CD4-positive, alpha-beta T cell treated with Interleukin-10 for 1 hour (primary cell): ENCODE measurements around the gene ARID4A.
"Not testable (repeated sequence)": the region's sequence is repeated elsewhere in the genome, so short reads cannot be mapped to it uniquely, and the experiment has no call there.

Experiments
- DNase-seq: peaks from one replicate; pipeline ENCODE4 v3.0.0-alpha.2; 2020

Gene ARID4A

DNA sequence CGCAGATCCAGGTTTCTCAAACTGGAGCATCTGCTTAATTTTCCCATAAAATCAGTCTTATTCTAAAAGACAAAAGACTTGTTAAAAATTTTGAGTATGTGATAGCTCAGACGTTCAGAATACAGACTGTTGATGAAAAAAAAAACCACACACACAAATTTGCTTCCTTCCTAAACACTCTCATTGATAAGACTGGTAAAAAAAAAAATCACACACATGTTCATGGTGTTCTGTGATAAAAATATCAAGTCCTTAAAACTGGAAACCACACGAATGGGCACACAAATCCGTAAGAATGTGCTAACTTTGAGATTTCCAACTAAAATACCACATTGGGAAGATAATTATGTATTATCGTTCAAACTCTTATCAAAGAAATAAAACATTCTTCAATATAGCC is 6.7 kb upstream of the ARID4A start:
- DNase-seq = no peak

DNA sequence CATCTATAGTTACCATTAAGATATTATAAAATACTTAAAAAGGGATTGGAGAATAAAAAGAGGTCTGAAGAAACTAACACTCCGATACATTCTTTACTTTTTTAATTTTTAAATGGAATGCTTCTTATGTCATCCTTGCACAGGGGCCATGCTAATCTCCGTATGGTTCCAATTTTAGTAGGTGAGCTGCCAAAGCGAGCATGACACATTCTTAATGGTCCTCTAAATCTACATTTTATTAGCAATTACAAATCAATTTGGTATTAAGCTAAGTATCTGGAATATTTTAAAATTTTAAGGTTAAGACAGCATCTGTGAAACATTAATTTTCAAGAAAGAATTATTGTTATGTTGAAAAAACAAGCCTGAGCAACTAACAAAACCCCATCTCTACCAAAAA is 6.2 kb upstream of the ARID4A start:
- DNase-seq = no peak

DNA sequence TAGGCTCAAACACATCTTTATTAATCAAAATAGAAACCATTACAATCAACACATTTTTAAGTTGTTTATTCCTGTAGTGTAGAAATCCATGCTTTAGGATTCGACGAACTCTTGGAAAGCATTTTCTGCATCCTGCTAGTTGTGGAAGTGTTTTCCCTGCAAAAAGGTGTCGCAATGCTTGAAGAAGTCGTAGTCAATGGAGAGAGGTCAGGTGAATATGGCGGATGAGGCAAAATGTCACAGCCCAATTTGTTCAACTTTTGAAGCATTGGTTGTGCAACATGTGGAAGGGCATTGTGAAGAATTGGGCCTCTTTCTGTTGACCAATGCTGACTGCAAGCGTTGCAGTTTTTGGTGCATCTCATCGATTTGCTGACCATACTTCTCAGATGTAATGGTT is 4.2 kb upstream of the ARID4A start:
- DNase-seq = no peak

DNA sequence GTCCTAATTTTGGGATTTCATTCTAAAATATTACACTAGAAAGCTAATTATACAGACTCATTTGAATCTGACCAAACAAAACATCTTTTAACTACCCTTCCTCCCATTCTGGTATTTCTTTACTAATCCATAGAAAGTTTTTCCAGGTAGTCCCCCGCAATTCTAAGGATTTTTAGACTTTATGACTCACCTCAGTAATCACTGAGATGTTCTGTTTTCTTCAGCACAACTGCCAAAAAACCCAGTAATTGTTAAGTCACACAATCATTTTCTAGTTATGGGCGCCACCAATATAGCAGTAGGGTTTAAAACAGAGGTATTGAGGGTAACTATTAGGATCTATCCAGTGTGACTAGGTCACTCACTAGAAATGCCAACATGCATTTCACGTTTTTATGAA is 1.6 kb upstream of the ARID4A start:
- DNase-seq = no peak

DNA sequence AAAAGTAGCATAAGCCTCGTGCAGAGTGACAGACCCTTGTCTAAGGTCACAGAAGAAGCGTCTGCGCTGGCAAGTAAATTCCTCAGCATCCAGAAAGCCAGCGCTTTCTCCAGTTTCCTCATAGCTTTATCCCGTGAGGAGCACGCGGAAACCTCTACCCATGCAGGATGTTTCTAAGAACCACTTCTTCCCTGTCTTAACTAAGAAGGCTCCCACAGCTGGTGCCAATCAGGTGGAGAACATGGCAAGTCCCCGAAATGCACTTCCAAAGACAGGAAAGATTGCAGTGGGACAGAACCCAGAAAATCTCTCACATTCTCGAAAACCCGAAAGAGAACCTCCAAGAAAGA is 968 bp upstream of the ARID4A start:
- no peak for DNase-seq

DNA sequence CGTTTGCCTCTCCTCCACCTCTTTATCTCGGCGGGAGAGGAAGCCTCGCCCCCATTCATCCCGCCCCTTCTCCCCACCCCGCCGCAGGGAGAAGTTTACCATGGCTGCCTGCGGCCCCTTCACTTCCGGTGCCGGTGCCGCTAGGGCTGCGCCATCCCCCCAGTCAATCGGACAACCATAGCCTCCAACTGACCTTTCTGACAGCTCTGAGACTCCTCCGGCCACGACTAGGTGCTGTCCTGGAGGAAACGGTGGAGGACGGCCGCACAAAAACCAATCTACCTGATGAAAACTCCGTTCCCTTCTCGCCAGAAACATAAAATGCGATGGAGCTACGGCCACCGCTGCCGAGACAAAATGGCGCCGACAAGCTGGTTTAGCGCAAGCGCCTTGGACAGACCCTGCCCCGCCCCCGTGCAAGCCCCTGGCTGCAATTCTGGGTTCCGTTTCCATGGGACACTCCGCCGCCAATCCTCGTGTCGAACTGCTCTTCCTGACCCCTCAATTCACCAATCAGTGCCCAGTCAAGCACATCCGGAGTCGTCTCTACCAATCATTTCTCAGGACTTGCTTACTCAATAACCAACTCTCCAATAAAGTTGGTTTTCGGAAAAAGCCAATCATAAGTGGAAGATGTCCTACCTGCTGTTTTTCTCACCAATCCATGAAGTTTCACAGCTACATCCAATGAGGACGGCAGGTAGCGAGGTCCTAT is 436 bp upstream of the ARID4A start:
- peak; percentile 99 for DNase-seq

DNA sequence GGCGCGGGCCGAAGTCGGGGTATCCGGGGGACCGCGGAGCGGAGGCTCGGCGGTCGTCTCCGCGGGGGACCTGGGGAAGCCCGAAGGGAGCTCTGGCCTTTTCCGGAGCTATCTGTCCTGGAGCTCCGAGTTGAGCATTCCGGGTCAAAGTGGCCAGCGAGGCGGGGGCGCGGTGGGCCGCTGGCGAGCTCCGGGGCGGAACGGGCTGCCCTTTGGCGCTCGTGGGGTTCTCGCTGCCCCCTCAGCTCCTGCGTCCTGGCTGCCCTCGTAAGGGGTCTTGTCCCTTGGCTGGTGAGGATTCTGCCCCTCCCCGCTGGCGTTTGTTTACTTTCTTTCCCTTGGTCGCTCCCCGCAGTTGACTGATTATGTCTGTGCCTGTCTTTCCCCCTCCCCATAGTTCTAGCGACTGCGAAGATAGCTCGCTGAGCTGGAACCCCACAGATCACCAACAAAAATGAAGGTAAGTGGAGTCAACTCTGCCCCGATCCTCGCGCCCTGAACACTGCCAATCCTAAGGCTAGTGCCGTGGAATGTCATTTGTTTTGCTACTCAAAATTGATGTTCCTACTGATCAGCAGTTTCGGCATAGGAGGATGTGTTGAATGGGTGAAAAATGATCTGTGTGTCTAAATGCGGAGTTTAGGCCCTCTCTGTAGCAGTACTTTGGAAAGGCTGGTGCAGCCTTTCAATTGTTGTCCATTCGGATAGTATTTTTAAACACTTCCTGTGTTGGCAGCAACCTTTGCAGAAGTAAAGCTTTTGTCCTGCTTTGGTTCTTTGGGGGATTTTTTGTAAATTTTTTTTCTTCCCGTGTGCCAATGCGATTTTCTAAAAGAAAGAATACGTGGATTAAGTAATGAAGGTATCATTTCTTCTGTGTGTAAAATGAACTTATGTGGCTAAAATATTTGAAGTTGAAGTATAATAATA is 1.3 kb downstream of the ARID4A start:
- no peak for DNase-seq

DNA sequence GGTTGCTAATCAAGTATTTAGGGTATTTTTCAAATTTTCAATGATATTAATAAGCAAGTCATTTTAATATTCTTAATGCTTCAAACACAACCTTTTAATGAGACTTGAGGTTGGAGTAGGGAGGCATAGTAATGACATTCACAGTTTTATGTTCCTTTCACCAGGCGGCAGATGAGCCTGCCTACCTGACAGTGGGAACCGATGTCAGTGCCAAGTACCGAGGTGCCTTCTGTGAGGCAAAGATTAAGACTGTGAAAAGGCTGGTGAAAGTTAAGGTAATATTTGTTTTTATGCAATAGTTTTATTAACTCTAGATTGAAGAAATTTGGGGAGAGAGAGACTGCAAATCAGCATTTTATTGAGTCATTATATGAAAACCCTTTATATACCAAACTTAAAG is 3.1 kb downstream of the ARID4A start:
- no peak for DNase-seq

DNA sequence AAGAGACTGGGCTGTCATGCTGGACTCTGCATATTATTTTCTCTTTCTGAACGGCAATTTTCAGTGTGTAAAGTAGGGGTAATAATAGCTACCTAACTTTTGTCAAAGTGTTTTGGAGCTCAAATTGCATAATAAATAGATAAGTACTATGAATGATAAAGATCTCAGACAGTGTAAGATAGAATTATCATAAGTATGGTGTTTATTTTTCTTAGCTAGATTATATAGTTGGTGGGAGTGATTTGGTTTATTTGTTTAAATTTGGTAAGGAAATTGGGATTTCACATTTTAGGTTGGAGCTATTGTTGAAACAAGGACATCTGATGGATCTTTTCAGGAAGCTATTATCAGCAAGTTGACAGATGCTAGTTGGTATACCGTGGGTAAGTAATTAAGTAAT is 7.4 kb downstream of the ARID4A start:
- no peak for DNase-seq

DNA sequence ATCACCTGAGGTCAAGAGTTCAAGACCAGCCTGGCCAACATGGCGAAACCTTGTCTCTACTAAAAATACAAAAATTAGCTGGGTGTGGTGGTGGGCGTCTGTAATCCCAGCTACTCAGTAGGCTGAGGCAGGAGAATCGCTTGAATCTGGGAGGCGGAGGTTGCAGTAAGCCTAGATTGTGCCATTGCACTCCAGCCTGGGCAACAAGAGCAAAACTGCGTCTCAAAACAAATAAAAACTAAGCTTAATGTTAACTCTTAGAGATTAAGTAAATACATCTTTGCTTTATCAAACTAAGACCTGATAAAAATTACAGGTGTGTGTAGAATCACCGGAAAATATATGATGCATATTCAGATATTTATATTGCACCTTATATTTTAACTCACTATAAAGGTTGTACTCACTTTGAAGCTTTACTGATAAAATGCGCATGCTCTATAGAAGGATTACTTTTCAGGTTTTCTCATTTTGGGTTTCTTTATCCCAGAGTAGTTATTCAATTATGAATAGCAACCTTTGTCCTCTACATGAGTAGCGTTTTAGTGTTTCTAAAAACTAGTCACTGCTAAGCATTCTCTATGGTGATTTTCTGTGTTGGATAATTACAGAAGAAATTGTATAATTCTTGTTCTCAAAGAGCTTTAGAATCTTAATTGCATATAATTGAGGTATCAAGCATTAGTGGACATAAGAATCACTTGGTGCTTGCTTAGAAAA is 9.4 kb downstream of the ARID4A start:
- no peak for DNase-seq

DNA sequence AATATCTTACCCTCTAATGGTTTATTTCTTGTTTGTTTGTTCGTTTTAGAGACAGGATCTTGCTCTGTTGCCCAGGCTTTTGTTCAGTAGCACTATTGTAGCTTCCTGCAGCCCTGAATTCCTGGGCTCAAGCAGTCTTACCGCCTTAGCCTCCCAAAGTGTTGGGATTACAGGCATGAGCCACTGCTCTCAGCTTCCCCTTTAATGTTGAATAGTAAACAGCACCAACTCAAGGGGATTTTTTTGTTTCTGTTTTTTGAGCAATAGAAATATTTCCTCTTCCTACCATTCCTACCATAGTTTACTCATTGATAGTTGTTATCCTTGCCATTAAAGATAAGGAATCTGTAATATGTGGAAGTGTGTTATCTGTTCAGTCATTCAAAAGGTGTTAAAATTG is 10.7 kb downstream of the ARID4A start:
- no peak for DNase-seq

DNA sequence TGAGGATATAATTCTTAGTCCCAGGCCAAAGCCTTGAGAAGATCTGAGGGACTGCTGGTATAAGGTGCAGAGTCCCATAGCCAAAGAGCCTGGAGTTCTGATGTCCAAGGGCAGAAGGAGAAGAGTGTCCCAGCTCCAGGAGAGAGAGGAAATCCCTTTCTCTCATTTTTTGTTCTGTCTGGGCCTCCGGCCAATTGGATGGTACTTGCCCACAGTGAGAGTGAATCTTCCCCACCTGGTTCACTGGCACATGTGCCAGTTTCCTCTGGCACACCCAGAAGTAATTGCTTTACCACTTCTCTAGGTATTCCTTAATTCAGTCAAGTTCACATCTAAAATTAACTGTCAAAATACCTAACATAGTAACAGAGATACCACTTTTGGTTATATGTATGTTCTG is 15.3 kb downstream of the ARID4A start:
- DNase-seq = no peak

DNA sequence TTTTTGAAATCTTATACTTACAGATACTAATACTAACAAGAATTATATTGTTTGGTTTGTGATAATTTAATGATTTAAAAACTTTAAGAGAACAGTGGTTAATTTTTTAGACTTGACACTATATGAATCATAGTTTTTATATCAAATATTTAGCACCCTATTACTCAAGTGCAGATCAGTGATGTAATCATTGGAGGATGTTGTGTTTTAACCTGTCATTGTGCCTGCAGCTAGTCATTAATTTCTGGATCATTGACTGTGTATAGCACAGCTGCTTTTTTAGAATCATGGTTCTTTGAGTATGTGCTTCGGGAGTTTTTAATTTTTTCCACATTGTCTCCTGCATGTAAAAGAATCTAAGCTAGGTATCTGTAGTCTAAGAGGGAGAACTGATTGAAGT is 17.3 kb downstream of the ARID4A start:
- no peak for DNase-seq

DNA sequence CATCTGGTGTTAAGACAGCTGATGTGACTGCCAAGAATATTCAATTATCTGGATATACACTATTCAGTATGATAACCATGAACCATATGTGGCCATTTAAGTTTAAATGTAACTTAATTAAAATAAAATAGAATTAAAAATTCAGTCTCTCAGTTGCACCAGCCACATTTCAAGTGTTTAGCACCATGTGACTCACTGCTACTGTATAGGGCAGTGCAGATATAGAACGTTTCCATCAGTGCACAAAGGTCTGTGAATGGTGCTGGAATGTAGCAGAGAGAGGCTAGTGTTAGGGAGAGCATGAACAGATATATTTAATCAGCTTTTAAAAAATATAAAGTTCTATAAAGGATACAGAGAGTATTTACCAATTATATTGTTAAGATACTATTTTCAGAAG is 28.7 kb downstream of the ARID4A start:
- no peak for DNase-seq

DNA sequence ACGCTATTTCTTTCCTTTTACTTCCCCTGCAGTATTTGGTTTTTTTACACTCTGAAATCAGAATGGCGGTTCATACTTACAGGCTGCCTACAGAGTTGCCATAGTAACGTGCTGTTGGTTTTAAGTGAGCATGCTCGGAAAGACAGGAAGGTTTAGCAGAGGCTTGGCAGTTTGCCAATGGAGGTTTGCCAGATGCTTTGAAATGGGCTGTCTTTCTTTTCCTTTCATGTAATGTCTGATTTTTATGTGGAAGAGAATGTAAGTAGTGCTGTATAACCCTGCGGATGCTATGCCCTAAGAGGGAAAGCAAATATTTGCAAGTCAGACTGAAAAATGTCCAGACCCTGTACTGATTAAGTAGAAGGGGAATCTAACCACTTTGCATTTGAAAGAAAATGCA is 32.8 kb downstream of the ARID4A start:
- DNase-seq = peak; percentile 96

DNA sequence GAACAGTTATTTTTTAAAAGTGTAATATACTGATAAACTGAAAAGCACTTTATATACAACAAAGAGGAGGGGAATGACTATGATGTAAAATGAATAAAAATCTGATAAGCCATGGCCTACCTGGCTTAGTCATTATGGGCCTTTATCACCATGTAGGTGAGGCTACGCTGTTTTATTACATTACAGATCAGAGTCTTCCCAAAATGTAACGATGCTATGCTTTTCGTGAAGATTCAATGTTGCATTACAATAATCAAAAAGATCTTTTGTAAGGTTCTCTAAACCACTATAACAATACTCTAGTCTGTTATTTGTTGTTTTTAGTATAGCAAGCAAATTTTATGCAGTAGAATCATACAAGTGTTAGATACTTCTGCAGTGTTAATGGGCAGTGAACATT is 34.2 kb downstream of the ARID4A start:
- DNase-seq = no peak

DNA sequence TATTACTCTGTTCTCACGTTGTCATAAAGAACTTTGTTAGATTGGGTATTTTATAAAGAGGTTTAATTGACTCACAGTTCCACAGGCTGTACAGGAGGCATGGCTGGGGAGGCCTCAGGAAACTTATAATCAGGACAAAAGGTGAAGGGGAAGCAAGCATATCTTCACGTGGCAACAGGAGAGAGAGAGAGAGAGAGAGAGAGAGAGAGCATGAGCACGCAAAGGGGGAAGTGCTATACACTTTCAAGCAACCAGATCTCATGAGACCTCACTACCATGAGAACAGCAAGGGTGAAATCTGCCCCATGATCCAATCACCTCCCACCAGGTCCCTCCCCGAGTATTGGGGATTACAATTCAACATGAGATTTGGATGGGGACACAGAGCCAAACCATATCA is 41.3 kb downstream of the ARID4A start:
- not testable (repeated sequence) for DNase-seq

DNA sequence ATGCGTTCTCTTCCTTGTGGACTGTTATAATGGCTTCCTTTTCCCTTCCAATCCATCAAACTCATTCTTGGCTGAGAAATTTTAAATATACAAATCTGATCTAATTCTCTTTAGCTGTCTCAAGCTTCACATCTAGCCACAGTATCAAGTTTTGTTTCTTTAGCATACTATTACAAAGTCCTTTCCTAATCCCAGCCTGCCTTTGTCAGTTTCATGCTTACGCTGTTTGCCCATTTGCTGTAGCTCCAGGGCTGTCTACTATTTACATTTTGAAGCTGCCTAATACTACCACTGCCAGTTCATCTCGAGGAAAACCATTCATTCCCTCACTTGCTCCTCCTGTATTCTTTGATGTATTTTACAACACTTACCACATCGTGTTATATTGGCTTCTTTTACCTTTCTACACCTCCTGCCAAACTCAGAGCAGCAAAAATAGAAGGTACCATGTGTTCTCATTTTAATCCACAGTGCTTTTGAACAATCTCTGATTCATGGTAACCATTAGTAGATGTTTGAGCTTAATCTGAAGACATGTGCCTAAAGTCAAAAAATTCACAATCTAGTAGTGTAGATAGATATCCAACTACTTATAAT is 42.9 kb downstream of the ARID4A start:
- DNase-seq = no peak

DNA sequence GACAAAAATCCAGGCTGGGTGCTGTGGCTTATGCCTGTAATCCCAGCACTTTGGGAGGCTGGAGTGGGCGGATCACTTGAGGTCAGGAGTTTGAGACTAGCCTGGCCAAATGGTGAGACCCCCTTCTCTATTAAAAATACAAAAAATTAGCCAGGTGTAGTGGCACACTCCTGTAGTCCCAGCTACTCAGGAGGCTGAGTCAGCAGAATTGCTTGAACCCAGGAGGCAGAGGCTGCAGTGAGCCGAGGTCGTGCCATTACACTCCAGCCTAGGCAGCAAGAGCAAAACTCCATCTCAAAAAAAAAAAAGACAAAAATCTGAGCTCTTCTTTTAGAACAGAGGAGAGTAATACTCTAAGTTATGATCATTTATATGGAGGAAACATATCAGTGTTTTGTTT is 45.2 kb downstream of the ARID4A start:
- DNase-seq = not testable (repeated sequence)

DNA sequence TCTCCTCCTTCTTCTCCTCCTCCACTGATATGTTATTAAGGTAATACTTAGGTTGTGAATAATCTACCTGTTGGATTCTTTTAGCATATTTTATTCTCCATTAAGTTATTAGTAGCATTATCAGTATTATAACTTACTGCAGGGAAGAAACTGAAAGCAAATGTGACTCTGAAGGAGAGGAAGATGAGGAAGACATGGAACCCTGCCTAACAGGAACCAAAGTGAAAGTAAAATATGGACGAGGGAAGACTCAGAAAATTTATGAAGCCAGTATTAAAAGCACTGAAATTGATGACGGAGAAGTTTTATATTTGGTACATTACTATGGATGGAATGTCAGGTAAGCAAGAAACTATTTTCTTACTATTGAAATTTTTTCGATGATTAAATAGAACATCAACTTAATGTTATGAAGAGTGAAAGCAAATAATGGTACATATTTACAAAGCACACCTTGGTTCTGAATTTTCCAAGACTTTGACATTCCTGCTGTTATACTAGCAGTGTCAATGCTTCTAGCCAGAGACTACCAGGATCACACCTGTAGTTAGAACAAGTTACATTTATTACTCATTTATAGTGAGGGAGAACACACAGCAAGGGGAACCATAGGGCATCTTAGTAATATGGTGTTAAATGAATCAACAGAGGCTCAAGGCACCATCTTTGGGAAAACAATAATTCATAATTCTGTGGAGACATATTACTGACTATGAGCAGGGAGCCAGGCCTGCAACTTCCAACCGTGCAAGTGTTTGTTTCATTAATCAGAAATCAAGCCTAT is 55.4 kb downstream of the ARID4A start:
- DNase-seq = peak; percentile 15

DNA sequence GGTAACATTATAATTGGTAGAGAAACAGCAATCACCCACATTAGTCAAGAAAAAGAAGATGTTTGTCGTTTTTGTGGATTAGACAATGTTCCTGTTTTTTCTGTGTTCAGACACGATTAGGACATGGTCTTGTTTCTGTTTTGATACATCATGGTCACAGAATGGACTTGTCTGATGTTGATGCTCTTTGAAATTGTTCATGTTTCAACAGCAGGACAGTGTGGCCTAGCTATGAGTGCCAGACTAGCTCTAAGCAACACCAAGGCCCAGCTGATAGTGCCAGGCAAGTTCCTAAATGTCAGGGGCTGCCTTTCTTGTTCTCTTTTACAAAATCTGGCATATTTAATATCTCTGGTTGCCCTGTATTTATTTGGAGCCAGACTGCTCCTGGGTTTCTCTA is 56.5 kb downstream of the ARID4A start:
- DNase-seq = no peak

DNA sequence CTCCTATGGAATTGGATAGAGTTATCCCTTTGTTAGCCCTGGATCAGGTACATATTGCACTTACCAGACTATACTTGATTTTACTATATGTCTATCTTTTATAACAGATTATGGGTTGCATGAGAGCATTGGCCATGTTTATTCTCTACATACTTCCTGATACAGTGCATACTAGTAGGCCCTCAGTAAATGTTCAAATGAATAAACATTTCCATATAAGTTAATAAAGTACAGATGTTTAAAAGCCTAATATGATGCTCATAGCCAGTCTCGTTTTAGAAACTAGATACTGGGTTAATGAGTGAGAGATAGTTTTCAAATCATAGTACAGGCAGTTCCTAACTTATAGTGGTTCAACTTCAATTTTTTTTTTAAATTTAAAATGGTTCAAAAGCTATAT is 57.9 kb downstream of the ARID4A start:
- no peak for DNase-seq

DNA sequence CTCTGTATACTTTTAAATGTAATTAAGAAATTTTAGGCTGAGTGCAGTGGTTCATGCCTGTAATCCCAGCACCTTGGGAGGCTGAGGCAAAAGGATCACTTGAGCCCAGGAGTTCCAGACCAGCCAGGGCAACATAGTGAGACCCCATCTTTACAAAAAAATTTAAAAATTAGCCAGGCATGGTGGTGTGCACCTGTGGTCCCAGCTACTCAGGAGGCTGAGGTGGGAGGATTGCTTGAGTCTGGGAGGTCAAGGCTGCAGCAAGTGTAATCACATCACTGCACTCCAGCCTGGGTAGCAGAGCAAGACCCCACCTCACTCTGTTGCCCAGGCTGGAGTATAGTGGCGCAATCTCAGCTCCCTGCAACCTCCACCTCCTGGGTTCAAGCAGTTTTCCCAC is 63.9 kb downstream of the ARID4A start:
- DNase-seq = not testable (repeated sequence)
